GM12891 (cell line): ENCODE measurements around the gene HSPB9.

Experiments
- POLR2A ChIP-seq: IDR thresholded peaks from 2 replicates; pipeline ENCODE4 v1.6.1; 2011; ENCODE audit warnings: low read depth, low read length, control low read depth
- POLR2AphosphoS5 ChIP-seq: IDR thresholded peaks from 2 replicates; pipeline ENCODE4 v1.6.1; 2011; ENCODE audit warnings: low read depth, low read length, control low read depth
- SPI1 ChIP-seq: IDR thresholded peaks from 2 replicates; pipeline ENCODE4 v1.6.1; 2011; ENCODE audit warnings: low read depth, low read length, control low read depth
- TAF1 ChIP-seq: IDR thresholded peaks from 2 replicates; pipeline ENCODE4 v1.6.1; 2011; ENCODE audit warnings: low read depth, low read length, control low read depth

DNA sequence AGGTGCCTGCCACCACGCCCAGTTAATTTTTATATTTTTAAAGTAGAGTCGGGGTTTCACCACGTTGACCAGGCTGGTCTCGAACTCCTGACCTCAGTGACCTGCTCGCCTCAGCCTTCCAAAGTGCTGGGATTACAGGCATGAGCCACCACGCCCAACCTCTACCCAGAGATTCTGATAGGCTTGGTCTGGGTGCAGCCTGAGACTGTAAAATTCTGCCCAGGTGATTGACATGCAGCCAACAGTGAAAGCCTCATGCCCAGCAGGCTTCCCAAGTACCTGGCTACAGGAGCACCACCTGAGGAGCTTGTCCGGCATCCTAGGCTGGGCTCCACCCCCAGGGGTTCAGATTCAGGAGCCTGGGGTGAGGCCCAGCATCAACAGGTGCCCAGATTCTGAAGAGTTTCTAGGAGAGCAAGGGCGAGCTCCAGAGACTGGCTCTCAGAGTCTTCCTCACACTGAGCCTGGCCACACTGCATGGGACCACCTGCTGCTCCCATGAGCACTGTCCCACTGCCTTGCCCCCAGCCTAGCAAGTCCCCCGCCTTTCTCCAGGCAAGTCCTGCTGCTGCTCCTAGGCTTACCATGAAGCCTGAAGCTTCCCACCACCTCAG lies 41.0 kb upstream of the HSPB9 start:
- TF ChIP-seq POLR2A (no peak), POLR2AphosphoS5 (no peak), TAF1 (no peak), SPI1 (no peak)
